DMS114 treated with DMSO at 0.1 percent for 48 hours (cell line): ENCODE data around the gene SYK.
"Not testable (repeated sequence)": the region's sequence is repeated elsewhere in the genome, so short reads cannot be mapped to it uniquely, and the experiment has no call there.

ENCODE experiments used
- DNase-seq: peaks from one replicate; lab custom pipeline; 2025; ENCODE audit not compliant: unreplicated experiment; lab: John Stamatoyannopoulos, UW

SYK gene

DNA sequence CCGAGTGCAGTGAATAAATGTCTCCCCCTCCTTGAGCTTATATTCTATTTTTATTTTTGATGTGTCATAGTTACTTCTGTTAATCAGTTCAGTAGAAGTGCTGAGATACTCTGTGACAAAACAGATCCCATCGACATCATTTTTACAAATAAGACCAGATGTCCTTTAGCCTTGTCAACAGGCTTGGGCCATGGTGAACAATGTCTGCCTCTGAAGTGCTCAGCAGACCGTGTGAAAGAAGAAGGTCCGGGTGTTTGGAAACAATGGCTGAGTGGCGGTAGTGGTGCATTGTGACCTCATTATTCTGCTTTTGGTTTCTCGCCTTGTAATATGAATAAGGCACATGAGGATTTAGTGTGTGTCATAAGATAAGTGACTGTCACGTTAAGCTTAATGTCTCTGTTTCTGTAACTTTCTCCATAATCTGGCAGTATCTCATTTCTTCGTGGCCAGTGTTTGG, 71.2 kb downstream of the SYK start:
- no peak for DNase-seq

DNA sequence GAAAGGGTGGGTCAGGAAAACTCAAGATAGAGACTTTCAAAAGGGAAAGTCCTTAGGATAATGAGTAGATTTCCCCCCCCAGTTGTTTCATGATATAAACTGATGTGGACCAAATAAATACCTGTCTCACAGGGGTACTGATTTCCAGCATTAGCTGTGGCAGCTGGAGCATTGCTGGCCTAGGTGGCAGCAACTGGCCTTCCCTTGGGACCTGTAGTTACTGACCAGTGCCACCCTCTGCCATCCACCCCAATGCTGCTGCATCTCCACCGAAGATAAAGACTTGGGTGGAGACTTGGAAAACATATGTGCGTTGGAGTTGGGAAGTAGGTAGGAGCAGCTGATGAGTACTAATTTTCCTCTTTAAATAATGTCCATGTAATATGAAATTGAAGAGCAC, 71.8 kb downstream of the SYK start:
- DNase-seq, result no peak

DNA sequence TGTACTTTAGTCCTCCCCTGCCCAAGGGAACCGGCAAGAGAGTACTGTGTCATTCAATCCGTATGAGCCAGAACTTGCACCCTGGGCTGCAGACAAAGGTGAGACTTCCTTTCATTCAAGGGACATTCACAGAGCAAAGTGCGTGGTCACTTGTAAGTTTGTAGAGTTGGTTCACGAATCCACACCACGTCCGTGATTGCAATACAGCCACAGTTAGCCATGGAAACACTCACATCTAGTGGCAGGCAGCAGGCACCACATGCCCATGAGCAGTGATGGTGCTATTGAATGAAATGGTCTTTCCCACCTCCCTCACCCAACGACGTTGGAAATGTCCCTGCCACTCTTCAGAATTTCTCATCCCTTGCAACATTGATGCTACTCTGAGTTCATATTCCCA, 72.6 kb downstream of the SYK start:
- DNase-seq, result no peak

DNA sequence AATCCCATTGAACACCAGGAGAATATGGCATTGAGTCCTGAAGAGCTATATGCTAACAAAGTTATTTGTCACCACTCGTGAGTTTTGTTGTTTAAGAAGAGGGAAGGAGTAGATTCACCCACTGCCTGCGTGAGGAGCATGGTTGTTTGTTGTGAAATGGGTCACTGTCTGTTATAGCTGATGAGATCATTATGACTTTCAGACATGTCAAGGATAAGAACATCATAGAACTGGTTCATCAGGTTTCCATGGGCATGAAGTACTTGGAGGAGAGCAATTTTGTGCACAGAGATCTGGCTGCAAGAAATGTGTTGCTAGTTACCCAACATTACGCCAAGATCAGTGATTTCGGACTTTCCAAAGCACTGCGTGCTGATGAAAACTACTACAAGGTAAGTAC, 76.9 kb downstream of the SYK start:
- no peak for DNase-seq

DNA sequence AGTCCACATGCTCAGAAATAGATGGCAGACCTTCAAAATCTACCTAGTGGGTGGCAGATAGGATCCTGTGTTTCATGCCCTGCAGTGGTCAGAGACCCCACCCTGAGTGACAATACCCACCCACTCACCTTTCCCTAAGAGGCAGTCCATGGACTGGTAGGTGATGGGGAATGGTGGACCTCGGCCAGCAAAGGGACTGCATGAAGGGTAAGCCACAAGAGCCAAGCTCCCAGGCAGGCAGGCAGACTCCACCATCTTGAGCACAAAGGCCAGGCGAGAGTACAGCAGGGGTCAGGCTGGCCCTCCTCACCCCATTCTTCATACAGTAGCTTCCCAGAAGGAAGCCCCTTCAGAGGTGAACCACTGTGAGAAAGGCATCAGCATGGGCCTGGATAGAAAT, 78.4 kb downstream of the SYK start:
- DNase-seq, result no peak

DNA sequence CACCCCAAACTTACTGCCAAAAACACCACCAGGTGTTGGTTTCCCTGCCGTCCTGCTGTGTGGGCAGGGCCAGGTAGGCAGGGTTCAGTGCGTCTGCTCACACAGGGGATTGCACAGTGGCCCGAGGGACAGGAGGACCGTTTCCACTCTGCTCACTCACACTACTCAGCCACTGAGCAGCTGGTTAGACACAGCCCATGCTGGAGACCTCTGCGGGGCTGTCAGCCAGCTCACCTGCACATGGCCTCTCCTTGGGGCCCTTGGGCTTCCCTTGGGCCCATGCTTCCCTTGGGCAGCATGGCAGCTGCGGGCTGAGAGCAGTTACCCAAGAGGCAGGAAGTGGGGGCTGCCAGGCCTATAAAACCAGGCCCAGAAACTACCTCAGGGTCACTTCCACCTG, 79.0 kb downstream of the SYK start:
- DNase-seq, result no peak

DNA sequence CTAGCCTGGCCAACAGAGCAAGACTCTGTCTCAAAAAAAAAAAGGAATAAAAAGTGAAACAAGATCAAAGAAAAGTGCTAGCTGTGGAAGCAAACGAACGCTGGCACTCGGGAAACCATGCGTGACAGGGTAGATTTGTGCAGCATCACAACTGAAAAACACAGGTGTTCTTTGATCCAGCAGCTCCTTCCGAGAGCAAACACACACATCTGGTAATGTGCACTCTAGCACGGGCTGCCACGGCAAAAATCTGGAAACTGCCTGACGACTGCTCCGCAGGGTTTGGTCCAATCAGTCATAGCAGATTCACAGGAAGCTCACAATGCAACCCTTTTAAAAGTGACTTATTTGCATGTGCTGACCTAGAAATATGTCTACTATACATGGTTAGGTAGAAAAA, 80.0 kb downstream of the SYK start:
- DNase-seq, result no peak

DNA sequence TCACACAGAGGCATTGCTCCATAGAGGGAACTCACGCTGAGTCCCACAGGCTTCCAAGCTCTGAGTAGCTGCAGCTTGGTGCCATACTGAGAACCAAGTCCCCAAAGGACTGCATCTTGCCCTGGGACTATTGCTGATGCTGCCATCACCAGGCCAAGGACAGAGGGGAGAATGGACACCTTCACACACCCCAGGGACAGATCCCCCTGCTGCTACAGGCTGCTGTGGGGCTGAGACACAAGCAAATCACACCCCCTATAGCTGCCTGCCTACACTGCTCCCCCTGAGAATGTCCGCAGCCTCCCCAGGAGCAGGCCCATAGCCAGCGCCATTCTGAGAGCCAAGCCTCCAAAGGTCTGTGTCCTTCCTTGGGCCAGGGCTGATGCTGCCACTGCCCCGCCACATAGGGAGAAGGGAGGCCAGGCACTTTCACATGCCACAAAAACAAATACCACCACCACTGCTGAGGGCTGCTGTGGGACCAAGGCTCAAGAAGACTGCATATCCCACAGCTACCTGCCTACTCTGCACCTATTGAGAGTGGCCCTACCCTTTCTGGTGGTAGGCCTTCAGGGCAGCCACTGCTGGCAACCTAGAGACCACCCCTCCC, 81.5 kb downstream of the SYK start:
- DNase-seq, result no peak

DNA sequence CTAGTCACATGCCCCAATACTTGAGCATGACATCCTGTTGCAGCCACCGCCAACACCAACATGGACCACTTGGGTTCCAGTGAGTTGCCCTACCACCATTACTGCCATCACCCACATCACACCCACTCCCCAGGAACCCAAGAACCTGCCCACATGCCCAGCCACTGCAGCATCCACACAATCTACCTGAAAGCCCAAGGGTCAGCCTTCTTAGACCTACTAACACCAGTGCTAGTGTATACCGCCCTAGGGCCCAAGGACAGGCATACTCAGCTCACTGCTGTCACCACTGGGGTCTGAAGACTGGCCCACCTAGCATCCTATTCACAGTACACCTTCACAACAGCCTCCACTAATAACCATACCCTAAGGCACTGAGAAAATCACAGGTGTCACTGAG, 82.0 kb downstream of the SYK start:
- DNase-seq, result no peak

DNA sequence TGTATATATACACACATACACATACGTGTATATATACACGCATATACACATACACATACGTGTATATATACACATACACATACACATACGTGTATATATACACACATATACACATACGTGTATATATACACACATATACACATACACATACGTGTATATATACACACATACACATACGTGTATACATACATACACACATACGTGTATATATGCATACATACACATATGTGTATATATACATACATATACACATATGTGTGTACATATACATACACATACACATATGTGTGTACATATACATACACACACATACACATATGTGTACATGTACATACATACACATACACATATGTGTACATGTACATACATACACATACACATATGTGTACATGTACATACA, 82.6 kb downstream of the SYK start:
- DNase-seq, result no peak

DNA sequence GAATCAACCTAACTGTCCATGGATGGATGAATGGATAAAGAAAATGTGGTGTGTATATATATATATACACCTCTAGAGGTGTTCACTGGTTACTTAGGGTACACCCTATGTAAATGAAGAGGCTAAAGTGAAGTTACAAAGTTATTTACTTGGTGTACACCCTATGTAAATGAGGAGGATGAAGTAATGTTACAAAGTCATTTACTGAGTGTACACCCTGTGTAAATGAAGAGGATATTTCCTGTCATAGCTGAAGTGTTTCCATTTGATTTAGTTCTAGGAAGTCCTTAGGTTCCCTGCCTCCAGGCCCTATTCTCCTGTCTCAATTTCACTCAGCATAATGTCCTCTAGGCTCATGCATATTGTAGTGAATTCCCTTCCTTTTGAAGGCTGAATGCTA, 85.2 kb downstream of the SYK start:
- DNase-seq, result not testable (repeated sequence)

DNA sequence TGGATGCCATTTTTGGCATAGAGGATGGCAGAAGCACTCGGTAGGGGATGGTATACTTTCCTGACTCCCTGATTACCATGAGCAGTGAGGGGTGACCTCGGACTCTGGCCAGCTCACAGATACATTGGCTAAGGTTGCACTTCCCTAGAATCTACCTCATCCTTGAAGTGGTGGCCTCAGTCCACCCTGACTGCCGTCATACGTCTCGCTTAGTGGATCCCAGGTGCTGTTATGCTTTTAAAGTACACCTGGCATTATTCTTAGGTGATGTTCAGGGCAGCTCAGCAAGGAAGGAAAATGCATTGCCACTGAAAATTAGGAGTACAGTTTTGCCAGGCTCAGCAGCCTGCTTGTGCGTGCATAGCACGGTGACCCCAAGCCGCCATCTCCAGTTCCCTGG, 87.3 kb downstream of the SYK start:
- DNase-seq, result no peak

DNA sequence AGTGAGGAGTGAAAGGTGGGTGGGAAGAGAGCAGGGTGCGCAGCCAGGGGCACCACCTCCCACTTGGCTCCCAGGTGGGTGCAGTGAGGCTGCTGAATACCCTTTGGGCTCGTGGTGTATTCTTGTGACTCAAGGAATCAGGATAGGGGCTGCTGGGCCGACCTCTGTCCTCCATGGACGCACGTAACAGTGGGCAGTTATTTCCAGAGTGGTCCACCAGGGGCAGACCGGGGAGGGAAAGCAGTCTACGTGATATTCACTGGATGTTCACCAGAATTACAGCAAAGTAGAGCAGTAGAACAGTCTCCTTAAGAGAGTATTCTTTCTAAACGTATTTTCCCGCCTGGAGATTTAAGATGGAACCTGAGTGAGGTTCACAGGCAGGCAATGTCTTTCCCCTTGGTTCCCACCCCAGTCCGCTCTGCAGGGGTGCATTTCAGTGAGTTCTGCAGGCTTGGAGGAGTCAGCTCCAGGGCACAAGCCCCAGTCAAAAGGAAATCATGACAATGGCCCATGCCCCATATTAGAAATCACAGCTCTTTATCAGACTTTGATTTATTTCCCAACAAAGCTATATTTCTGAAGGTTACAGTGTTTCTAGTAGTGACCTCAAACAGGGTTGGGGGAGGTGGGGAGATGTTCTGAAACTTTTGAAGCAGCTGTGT, 88.7 kb downstream of the SYK start:
- DNase-seq, result no peak

DNA sequence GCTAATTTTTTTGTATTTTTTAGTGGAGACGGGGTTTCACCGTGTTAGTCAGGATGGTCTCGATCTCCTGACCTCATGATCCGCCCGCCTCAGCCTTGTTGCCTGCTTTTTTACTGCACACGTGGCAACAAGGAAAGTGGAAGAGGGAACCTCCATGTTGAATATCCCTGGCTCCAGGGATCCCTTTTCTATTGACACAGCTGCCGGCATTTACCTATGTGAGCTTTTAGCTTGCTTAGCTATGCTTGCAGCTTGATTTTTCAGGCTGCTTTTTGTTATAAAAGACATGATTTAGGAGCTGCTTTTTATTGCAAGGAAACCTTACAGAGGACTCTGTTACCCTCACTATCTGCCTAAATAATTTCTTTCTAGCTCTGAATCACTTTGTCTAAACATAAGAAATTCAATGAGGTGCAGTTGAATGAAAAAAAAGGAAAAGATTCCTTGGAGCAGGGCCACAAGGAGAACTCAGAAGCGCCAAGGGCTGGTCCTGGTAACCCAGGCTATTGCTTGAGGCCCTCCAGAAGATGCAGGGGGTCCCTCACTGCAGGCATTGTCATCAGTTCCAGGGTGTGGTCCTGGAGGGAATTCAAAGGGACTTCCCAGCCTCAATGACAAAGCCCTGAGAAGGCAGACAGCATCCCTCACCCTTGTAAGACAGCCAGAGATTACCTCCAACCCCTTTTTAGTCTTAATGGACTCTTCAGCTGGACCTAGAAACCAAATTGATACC, 89.9 kb downstream of the SYK start:
- DNase-seq, result no peak

DNA sequence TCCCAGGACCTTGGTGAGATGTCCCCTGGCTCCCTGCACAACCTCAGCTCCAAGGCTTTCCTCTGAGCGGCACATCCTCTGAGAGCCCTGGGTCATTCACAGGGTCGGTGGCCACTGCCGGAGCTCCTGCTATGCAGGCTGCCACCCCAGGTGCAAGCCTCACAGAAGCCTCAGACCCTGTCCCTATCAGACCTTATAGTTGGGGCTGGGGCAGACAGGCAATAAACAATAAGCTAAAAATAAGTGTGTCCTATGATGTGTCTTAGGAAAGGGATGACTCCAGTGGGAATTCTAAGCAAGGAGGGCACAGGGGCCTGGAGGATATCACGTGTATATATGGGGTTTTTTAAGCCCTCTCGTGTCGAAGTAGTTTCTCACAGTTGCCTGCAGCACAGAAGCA, 91.3 kb downstream of the SYK start:
- no peak for DNase-seq

DNA sequence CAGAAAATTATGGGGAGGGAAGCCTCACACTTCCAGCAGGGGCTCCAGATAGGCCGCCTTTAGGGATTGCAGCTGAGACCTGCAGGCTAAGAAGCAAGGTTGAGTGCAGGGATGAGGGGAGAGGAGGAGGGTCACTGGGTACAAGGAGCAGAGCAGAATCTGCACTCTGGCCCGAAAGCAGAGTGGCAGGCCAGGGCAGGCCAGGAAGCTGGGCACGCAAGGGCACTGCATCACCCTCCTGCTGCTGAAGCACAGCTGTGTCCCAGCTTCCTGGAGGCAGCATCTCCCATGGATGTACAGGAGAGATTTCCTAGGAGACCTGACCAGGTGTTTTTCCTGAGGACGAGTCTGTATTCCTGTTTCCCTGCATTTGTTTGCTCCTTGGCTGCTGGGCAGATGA, 92.1 kb downstream of the SYK start:
- no peak for DNase-seq

DNA sequence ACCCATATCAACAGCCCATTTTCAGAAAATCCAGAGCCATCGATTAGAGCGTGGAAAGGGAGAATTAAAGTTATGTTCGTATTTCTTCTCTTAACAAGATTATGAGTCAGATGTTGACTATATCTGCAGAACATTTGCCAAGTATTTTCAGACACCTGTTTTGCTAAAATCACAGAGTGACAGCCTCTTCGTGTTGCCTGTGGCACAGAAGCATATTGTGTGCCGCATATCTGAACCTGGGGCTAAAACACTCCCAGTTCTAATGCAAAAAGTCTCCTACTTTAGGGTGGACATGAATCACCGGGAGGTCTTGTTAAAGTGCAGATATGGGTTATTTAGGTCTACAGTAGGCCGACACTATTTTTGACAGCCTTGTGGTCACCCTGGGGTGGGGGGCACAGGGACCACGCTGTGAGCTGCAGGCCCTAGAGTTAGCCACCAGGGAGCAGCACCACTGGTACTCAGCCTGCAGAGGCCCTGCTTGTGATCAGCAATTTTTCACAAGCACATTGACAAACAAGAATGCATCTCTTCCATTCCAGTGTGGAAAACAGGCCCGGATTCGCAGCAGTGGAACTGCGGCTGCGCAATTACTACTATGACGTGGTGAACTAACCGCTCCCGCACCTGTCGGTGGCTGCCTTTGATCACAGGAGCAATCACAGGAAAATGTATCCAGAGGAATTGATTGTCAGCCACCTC, 93.5 kb downstream of the SYK start:
- no peak for DNase-seq

DNA sequence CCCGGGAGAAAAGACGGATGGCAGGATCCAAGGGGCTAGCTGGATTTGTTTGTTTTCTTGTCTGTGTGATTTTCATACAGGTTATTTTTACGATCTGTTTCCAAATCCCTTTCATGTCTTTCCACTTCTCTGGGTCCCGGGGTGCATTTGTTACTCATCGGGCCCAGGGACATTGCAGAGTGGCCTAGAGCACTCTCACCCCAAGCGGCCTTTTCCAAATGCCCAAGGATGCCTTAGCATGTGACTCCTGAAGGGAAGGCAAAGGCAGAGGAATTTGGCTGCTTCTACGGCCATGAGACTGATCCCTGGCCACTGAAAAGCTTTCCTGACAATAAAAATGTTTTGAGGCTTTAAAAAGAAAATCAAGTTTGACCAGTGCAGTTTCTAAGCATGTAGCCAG, 94.2 kb downstream of the SYK start:
- no peak for DNase-seq

DNA sequence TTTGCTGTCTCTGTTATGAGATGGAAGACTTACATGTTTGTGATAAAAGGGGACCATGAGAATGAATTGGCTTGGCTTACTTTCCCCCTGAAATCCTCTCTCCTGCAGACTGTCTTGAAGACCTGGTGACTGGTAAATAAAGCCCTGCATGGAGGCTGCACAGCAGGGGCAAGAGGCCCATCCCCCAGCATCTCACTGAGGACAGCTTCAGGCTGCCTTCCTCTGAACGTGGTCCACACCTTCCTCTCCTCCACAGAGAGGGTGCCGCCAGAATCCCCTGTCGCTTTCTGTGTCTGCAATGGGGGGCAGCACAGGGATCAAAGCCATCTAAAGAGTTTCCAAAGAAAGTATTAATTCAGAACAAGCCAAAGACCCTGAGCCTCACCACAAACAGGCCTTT, 94.6 kb downstream of the SYK start:
- no peak for DNase-seq

DNA sequence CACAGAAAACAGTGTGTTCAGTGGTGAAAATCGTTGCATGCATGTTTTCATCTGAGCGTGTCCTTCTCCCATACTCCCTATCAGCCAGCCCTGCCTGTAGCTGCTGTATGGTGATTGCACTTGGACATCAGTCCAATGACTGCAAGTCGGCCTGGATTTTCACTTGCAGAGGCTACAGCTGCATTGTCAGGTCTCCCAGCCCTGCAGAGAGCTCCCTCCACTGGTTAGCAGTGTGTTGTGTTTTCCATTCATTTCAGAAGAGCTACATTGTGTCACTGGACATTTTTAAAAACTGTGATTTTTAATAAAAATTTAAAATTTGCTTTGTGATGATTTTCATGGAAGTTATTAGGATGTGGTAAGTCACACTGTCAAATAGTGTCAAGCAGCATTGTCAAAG, 96.6 kb downstream of the SYK start:
- no peak for DNase-seq

DNA sequence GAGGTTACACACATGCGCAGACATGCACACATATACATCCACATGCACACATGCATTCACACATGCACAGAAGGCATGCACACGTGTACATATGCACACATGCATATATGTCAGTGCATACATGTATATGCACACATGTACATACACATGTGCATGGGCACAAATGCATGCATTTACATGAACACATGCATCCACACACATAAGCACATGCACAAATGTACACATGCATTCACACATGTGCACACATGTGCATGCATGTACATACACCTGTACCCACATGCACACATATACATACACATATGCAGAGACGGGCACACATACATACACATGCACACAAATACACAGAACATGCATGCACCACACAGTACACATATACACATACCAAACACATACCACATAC, 97.7 kb downstream of the SYK start:
- DNase-seq, result no peak

DNA sequence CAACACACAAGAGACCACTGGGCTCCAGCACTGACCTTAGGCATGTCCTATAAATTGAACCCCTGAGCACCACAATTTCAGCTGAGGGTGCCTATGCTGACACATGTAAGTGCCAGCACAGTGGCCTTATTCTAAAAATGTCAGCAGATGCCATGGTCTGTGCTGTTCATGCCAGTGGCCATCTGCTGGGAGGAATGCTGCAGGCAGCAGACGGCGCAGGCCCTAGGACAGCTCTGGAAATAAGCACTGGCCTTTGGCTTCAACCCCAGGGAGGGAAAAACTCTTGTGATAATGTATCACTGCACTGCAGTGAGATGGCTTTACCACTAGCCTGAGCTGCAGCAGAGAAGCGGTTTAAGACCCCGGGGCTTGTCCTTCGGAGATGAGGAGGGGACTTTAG, 98.5 kb downstream of the SYK start:
- no peak for DNase-seq
